SK-N-SH treated with all-trans-retinoic acid at 6 μM for 48 hours (cell line): Measurements from ENCODE around the gene CFAP251.

Source experiments
- ARNTL ChIP-seq: fragments of 450-650 bp; formaldehyde crosslinking; IDR thresholded peaks from 2 replicates; pipeline ENCODE4 v1.5.0; 2020; ENCODE audit warnings: low read depth, mild to moderate bottlenecking, moderate library complexity, borderline replicate concordance
- PATZ1 ChIP-seq: fragments of 250-450 bp; sonication (Bioruptor Pico); IDR thresholded peaks from 2 replicates; pipeline ENCODE4 v1.8.0; 2020; ENCODE audit warnings: mild to moderate bottlenecking, moderate library complexity, borderline replicate concordance
- POU6F1 ChIP-seq: fragments of 250-450 bp; sonication (Bioruptor Pico); IDR thresholded peaks from 2 replicates; pipeline ENCODE4 v1.8.0; 2021; ENCODE audit warnings: low read depth, mild to moderate bottlenecking, moderate library complexity, borderline replicate concordance
- PPARA ChIP-seq: fragments of 250-450 bp; sonication (Bioruptor Pico); IDR thresholded peaks from 2 replicates; pipeline ENCODE4 v1.5.0; 2020; ENCODE audit warnings: mild to moderate bottlenecking, borderline replicate concordance
- ZC3H10 ChIP-seq: fragments of 250-450 bp; sonication (Bioruptor Pico); IDR thresholded peaks from 2 replicates; pipeline ENCODE4 v1.5.1; 2021; ENCODE audit warnings: mild to moderate bottlenecking, moderate library complexity
- ZFP3 ChIP-seq: fragments of 250-450 bp; sonication (Bioruptor Pico); IDR thresholded peaks from 2 replicates; pipeline ENCODE4 v1.5.0; 2020; ENCODE audit warnings: mild to moderate bottlenecking, moderate library complexity
- ZNF70 ChIP-seq: fragments of 450-650 bp; formaldehyde crosslinking; IDR thresholded peaks from 2 replicates; pipeline ENCODE4 v1.5.0; 2020; ENCODE audit warnings: mild to moderate bottlenecking, moderate library complexity

- TF ChIP-seq POU6F1 (CRISPR knock-in tag), result no peak
- no peak for TF ChIP-seq ZNF70 (CRISPR knock-in tag)
- TF ChIP-seq ZFP3, result 0 out of 2 replicates have a peak, but pooled peaks have one; percentile 40
- TF ChIP-seq ZC3H10 (CRISPR knock-in tag), result no peak
- TF ChIP-seq PATZ1 (CRISPR knock-in tag), result no peak
- no peak for TF ChIP-seq ARNTL (CRISPR knock-in tag)
- TF ChIP-seq PPARA (CRISPR knock-in tag), result no peak
Measured at GRCh38 chr12:122051231-122051876, 133.0 kb downstream of the CFAP251 start.
